Renal cortical epithelial cell (primary cell): ENCODE results near the gene CAB39. TPM values are rescaled to one million over a fixed set of nuclear protein-coding genes. Genes with fewer than 3 reads are reported as not detected.
"Not testable (repeated sequence)": the region's sequence is repeated elsewhere in the genome, so short reads cannot be mapped to it uniquely, and the experiment has no call there.

ENCODE experiments used
- DNase-seq: peaks from one replicate; pipeline ENCODE4 v3.0.0-alpha.2; 2011; ENCODE audit warnings: low read depth
- total RNA-seq: library from RNA; depleted of rRNA; stranded (reverse); fragments of >200 nt; gene quantifications from 2 replicates; pipeline ENCODE4 v1.2.3, GENCODE V29; 2014

Gene CAB39
- total RNA-seq, 1 donor from 2014 or later = 169 TPM

DNA sequence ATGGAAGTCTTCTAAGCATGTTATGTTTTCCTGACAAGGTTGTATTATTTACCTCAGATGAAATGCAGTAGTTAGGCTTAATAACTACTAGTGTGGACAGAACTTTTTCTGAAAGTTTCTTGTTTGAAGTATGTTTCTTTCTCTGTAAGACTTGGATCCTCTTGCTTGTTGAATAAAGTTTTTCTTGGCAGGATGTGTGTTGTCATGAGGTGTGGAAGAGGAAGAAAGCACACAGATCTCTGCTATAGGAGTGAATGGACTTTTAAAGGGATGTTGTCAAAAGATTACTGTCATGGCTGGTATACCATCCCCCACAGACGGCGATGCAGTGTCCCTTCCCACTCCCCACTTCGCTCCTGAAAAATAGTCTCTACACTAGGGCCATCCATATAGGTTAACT, 2.6 kb downstream of the CAB39 start:
- no peak for DNase-seq

DNA sequence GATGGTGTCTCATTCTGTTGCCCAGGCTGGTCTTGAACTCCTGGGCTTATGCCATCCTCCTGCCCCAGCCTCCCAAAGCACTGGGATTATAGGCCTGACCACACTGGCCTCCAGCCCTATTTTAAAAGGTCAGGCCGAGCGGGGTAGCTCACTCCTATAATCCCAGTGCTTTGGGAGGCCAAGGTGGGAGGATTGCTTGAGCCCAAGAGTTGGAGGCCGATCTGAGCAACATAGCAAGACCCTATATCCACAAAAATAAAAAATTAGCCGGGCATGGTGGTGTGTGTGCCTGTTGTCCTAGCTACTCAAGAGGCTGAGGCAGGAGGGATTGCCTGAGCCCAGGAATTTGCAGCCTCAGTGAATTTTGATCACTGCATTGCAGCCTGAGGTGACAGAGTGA, 3.9 kb downstream of the CAB39 start:
- no peak for DNase-seq

DNA sequence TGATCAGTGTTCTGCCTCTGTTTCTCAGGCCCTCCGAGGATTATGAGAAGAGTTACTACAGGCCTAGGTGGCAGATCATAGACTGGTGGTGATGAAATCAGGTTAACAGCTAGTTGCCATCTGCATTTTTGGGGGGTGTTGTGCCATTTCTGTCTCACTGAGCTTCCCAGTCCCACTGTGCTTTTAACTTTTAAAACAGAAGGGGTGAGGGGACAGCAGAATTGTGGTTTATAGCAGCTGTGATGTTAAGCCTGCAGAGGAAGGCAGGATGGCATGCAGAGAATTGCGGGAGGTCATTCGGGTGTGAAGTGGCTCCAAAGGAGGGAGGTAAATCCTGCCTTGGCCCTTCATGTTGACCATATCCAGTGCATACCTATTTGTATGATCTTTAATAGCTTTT, 5.0 kb downstream of the CAB39 start:
- peak; percentile 79 for DNase-seq

DNA sequence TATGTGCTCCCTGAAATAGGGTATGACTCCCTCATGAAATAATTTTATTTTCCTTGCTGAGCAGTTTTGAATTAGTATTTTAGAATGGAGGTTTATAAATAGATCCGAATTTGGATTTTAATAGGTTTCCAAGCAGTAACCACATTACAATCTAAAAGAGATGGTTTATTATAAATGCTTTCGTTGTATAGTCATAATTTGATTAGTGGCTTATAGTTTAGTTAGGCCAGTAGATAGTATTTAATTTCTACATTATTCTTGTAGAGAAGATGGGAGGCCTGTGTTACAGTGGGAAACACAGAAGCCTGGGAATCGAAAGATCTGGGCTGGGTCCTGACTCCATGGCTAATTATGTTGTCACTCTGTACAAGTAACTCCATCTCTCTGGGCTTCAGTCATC, 6.7 kb downstream of the CAB39 start:
- no peak for DNase-seq

- DNase-seq = peak; percentile 84
Measured at GRCh38 chr2:230721712-230722111, 9.1 kb downstream of the CAB39 start.

DNA sequence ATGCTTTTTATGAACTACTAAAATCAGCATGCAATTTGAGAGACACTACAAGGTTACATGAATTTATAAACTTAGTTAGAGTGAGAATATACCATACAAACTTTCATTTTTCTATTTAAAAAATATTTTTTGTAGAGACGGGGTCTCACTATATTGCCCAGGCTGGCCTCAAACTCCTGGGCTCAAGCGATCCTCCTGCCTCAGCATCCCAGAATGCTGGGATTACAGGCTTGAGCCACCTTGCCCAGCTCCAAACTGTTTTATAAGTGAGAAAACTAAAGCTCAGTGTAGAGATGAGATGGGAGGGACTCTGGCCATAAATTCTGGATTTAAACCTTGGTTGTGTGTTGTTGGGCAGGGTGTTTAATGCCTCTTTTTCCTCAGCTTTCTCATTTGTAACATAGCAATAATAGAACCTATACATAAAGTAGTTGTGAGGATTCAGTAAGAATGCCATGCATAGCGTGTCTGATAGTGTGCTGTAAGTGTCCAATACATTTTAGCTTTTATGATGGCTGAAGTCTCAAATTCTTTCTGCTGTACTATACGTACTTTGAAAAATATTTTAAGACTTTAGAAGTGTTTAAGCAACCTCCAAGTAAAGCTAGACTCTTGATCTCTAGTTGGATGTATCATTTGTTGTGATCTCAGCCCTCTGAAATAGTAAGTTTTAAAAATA, 9.7 kb downstream of the CAB39 start:
- DNase-seq = no peak

DNA sequence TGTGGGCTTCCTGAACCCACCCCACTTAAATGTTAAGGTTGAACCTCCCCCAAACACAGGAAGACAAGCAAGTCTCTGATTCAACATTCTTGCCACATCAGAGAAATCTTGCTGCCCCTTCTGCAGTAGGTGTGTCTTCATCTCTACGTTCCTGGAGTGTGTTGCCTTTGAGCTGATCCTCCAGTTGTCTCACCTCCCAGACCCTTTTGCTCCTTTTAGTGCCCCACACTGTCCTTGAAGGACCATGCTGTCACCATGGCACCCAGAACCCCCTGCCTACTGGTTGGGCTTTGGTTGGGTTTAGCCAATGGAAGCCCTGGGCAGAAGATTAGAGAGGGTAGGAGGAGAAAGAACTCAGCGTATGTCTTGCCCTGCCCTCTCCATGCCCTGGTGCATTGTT, 10.7 kb downstream of the CAB39 start:
- no peak for DNase-seq

DNA sequence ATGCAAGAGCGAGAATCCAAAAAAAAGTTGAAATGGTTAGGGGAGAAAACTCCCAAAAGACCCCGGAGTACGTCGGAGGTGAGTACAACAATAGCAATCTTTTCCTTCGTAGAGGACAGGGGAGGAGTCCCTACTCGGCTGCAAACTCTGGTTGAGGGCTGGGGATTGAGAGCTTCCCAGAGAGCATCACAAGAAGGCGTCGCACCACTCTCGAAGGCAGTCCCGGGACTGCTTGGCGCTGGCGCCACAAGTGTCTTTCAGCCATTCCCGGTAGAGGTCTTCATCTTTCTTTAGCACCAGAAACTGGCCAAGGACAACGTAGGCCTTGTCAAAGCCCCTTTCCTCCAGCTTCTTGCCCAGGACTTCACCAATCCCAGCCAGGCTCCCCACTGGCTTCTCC, 12.3 kb downstream of the CAB39 start:
- DNase-seq = not testable (repeated sequence)

DNA sequence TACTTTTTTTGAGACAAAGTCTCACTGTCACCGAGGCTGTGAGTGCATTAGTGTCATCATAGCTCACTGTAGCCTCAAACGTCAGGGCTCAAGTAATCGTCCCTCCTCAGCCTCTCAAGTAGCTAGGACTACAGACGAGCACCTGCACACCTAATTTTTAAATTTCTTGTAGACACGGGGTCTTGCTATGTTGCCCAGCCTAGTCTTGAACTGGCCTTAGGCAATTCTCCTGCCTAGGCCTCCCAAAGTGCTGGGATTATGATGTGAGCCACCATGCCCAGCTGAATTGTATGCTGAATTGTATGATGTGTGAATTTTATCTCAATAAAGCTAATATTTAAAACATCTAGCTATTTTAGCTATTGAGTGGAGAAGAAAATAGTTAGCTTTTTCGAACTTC, 18.9 kb downstream of the CAB39 start:
- DNase-seq = no peak

DNA sequence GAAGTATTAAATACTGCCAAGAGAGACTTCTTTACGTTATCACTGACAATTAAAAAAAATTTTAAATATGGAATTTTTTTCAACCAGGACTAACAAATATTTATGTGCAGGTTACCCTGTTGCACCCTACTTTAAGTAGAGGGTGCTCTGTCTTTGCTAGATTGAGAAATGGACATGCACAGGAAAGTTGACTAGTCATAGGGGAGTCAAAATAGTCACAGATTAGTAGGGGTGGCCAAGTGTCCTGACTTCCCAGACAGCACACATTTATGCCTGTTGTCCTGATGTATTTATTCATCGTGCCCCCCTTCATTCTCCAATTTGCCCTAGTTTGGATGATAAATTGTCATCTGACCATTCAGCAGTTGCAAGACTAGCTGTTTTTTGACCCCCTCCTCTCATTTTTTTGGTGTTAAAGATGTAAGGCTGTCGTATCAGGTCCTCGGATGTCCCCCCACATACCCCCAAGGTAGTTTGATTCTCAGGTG, 20.3 kb downstream of the CAB39 start:
- no peak for DNase-seq

GRCh38 chr2:230734247-230735175, 21.9 kb downstream of the CAB39 start:
- DNase-seq = no peak

- DNase-seq = no peak
Measured at GRCh38 chr2:230735884-230736283, 23.2 kb downstream of the CAB39 start.

DNA sequence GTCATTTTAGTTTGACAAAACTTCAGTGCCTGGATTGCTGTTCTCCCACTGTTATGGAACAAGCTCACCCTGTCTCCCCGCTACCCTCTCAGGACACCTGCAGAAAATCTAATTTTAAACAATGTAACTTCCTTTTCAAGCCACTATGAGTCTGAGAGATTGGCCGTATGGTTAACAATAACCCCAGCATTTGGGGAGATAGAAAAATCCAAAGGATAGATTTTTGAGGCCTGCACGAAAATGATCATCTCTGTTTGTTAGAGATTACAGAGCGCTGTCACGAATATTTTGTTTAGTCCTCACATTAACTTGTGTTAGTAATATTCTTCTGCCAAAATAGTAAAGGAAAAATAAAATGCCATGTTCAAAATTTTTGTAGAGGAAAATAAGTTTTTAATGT, 24.7 kb downstream of the CAB39 start:
- DNase-seq = no peak

DNA sequence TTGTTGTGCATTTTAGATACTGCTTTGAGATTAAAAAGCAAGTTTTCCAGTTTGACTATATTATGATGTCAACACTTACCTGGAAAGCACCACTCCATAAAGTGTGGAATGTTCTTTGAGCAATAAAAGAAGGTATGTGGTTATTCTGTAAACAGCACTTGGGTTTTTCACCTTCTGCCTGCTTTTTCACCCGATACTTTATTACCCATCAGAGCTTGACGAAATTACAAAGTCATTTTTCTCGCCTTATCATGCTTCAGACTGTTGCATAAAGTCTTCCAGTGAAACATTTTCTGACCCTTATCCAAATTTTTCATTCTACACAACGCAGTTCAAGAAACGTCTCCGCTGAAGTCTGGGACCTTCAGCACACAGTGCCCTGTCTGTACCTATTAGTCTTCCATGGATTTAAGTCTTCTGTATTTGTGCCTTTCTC, 25.2 kb downstream of the CAB39 start:
- peak; percentile 92 for DNase-seq

DNA sequence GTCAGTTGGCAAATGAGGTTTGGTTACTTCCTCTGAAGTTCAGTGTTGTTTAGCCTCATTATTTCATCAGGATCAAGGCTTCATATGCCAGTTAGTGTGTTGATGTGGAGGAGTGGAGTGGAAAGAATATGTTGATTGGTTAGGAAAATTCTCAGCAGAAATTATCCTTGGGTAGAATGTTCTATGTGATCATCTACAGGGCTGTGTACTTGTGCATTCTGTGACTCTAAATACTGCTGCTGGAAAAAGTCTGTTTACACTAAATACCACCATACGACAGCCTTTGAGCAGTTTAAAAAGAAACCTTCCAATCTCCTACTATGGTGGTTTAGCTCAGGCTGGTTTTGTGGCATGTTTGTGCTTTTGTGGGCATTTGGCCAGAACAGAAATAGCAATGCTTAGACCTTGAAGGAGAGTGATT, 25.8 kb downstream of the CAB39 start:
- DNase-seq = peak; percentile 78

- DNase-seq = no peak
Measured at GRCh38 chr2:230738924-230739323, 26.3 kb downstream of the CAB39 start.

DNA sequence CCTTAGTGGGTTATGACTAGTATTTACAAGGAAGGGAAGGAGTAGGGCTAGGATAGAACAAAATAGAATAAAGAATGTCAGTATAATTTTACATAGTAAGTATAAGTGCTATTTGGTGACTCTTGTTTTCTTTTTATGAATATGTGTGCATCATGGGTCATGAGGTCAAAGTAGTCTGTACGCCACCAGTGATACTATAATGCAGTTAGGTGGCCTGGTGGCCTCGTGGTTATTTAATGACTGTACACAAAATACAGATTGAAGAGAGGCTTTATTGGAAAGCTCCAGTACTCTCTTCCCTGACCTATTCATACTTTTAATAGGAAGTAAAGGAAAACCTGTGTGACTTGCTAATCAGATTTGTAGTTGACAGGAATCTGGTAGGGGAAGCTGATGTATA, 27.3 kb downstream of the CAB39 start:
- no peak for DNase-seq

- DNase-seq = no peak
Measured at GRCh38 chr2:230742781-230743180, 30.1 kb downstream of the CAB39 start.

GRCh38 chr2:230746213-230746612, 33.6 kb downstream of the CAB39 start:
- DNase-seq = no peak

- peak; percentile 40 for DNase-seq
Measured at GRCh38 chr2:230748087-230748486, 35.4 kb downstream of the CAB39 start.

- DNase-seq = no peak
Measured at GRCh38 chr2:230749111-230749510, 36.5 kb downstream of the CAB39 start.

DNA sequence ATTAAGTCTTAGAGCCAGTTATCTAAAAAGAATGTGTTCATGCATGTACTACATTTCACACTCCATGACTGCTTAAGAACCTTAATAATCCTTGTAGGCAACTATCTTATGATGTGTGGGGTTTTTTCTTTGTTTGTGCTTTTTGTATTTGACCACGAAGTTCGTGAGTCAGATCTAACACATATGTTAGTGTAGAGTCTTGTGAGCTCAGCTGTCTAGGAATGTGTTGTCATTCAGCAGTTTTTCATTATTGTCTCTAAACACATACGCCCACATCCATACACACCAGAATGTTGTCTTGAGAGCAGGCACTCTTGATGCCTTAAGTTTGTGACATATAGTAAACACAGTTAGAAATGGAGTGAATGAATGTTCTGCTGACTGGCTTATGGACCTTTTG, 38.4 kb downstream of the CAB39 start:
- peak; percentile 78 for DNase-seq

DNA sequence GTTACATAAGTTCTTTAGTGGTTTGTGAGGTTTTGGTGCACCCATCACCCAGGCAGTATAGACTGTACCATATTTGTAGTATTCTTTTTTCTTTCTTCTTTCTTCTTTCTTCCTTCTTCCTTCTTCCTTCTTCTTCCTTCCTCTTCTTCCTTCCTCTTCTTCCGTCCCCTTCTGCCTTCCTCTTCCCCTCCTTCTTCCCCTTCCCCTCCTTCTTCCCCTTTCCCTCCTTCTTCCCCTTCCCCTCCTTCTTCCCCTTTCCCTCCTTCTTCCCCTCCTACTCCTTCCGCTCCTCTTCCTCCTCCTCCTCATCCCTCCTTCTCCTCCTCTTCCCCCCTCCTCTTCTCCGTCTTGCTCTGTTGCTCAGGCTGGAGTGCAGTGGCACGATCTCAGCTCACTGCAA, 41.6 kb downstream of the CAB39 start:
- no peak for DNase-seq
